Measurements from ENCODE around the gene ECI1. TPM values are rescaled to one million over a fixed set of nuclear protein-coding genes. Genes with fewer than 3 reads are reported as not detected.

Gene ECI1
- total RNA-seq, 4 donors from 2014 or later: 74.0 to 137 (median 79.3) TPM

DNA sequence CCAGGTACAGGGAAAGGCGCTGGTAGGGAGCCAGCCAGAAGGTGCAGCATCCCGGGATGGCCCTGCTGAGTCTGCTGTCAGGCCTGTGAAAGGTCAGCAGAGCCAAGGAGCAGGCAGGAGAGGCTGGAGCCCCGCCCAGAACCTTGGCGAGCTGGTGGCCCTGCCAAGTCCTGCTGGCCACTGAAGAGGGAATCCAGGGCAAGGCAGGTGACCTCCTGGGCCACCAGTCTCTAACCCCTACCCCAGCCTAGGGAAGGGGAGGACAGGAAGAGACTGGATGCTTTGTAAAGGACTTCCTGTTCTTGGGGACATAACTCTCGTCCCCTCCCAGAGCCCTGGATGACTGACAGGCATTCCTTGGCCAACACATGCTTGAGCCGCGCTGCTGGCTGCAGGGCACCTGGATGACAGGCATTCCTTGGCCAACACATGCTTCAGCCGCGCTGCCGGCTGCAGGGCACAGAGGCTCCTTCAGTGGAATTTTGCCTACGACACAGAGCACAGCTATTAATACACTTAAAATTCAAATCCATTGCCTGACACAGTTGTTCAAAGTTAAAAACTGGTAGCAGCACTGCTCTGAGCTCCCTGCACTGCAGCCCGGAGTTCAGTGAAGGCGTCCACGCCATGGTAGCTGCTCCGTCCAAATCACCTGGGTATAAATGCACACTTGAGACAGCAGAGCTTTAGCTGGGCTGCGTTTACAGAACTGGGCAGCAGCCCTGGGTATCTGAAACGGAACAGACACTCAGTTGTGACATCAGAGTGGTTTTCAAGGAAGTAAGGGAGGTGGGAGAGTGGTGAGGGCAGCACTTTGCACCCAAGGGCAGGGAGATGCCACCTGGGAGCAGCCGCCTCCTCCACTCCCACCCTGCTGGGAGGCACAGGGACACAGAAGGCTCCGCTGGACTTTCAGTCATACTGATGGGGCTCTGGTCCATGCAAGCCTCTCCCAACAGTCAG lies 38.7 kb downstream of the ECI1 start:
- ATAC-seq (peak; percentile 40 to 58), DNase-seq (peak; percentile 76 to 93)
- intact Hi-C loops (cut with DNase I; ENCODE audit: low total_unique reads) (loop anchor here (10.0 kb wide), 1 partner anchor 438 kb away; the partner anchor contains the start of genes EME2, MRPS34 and NME3), in situ Hi-C loops (cut with MboI; ENCODE audit: low sequenced_read_pairs in 4 of 4) (no loop called here)
- Histone ChIP-seq H3K4me3 (peak overlapping the region in 3 of 4 donors; percentile 54 to 65 (median 62)), H3K4me1 (peaks cover 36 to 42% of the 10 kb centered on the region in 2 donors), H3K36me3 (peaks cover 0 to 24% of the 10 kb centered on the region in 2 donors), H3K9me3 (no peaks in the 10 kb centered on the region), H3K27me3 (no peaks in the 10 kb centered on the region), H3K27ac (peak overlapping the region; percentile 77 to 91 (median 88))
- TF ChIP-seq POLR2A (IDR thresholded peaks at IDR 0.05) (no peak), CTCF (IDR thresholded peaks at IDR 0.05 in 4 of 5, conservative IDR thresholded peaks at IDR 0.05 in 1 of 5) (no peak)

GRCh38 chr16:2211923-2212347 lies 39.5 kb downstream of the ECI1 start:
- intact Hi-C loops (cut with DNase I; ENCODE audit: low total_unique reads): loop anchor here (1.0 to 10.0 kb wide), 2 partner anchors 58 to 437 kb away; partner anchors contain the start of genes EME2, MRPS34 and NME3
- H3K27me3 ChIP-seq: no peaks in the 10 kb centered on the region
- ATAC-seq (peak; percentile 8 to 28), DNase-seq (peak; percentile 67 to 87)
- peak overlapping the region; percentile 77 to 91 (median 88) for H3K27ac ChIP-seq
- H3K36me3 ChIP-seq: peaks cover 0 to 31% of the 10 kb centered on the region in 2 donors
- H3K9me3 ChIP-seq: no peaks in the 10 kb centered on the region
- no peak overlapping the region for H3K4me3 ChIP-seq
- H3K4me1 ChIP-seq: peaks cover 37 to 42% of the 10 kb centered on the region in 2 donors
- TF ChIP-seq CTCF (IDR thresholded peaks at IDR 0.05 in 4 of 5, conservative IDR thresholded peaks at IDR 0.05 in 1 of 5): no peak
- TF ChIP-seq POLR2A (IDR thresholded peaks at IDR 0.05): peak in 1 of 2 donors; percentile 41
- in situ Hi-C loops (cut with MboI; ENCODE audit: low sequenced_read_pairs in 4 of 4): no loop called here

- H3K9me3 ChIP-seq: no peaks in the 10 kb centered on the region
- ATAC-seq (no peak), DNase-seq (peak in 1 of 2 donors; percentile 74)
- H3K4me1 ChIP-seq: peaks cover 49 to 50% of the 10 kb centered on the region in 2 donors
- intact Hi-C loops (cut with DNase I; ENCODE audit: low total_unique reads): loop anchor here (1.0 to 10.0 kb wide), 2 partner anchors 56 to 436 kb away; partner anchors contain the start of genes EME2, MRPS34 and NME3
- H3K4me3 ChIP-seq: no peak within 1 kb of the TSS
- H3K27me3 ChIP-seq: no peaks in the 10 kb centered on the region
- in situ Hi-C loops (cut with MboI; ENCODE audit: low sequenced_read_pairs in 4 of 4): no loop called here
- peak within 1 kb of the TSS; percentile 77 to 91 (median 88) for H3K27ac ChIP-seq
- H3K36me3 ChIP-seq: peaks cover 0 to 35% of the 10 kb centered on the region in 2 donors
- no peak for TF ChIP-seq POLR2A (IDR thresholded peaks at IDR 0.05)
- TF ChIP-seq CTCF (IDR thresholded peaks at IDR 0.05 in 4 of 5, conservative IDR thresholded peaks at IDR 0.05 in 1 of 5): no peak
These were observed 40.7 kb downstream of the ECI1 start, which contains the start of gene BRICD5 for GRCh38 chr16:2210386-2211365. BRICD5 (minus strand) TSS chr16:2210863; CDS start chr16:2210833, 30 bp downstream.

DNA sequence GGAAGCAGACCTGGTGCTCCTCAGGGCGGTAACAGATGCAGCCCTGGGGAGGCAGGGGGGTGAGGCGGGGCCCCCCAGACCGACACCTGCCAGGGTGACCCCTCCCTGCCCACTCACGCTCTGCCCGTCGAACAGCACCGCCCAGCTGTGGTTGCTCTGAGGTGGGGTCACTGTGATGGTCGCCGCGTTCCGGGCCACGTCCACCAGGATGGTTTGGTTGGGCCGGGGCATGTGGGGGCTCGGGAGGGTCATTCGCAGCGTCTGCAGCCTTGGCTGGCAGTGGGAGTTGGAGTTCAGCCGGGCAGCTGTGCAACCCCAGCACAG lies 41.4 kb downstream of the ECI1 start:
- no peak overlapping the region for H3K4me3 ChIP-seq
- in situ Hi-C loops (cut with MboI; ENCODE audit: low sequenced_read_pairs in 4 of 4) (no loop called here), intact Hi-C loops (cut with DNase I; ENCODE audit: low total_unique reads) (loop anchor here (10.0 kb wide), 1 partner anchor 435 kb away; the partner anchor contains the start of genes EME2, MRPS34 and NME3)
- H3K36me3 ChIP-seq: peaks cover 0 to 35% of the 10 kb centered on the region in 2 donors
- no peaks in the 10 kb centered on the region for H3K9me3 ChIP-seq
- TF ChIP-seq CTCF (IDR thresholded peaks at IDR 0.05 in 4 of 5, conservative IDR thresholded peaks at IDR 0.05 in 1 of 5) (no peak), POLR2A (IDR thresholded peaks at IDR 0.05) (no peak)
- peak overlapping the region; percentile 77 to 91 (median 88) for H3K27ac ChIP-seq
- H3K27me3 ChIP-seq: no peaks in the 10 kb centered on the region
- ATAC-seq (no peak), DNase-seq (no peak)
- peaks cover 49 to 50% of the 10 kb centered on the region in 2 donors for H3K4me1 ChIP-seq

Data from gastrocnemius medialis (tissue), 4 donors.